K562 (cell line): ENCODE measurements around the gene TNFRSF6B. TPM values are rescaled to one million over a fixed set of nuclear protein-coding genes. Genes with fewer than 3 reads are reported as not detected.

Source experiments
- ATAC-seq: fragments of 200-7000 bp; cut with Tn5 transposase; 3 replicates; pipeline ENCODE4 v1.9.1; 2020; ENCODE audit warnings: moderate library complexity
- BruUV-seq: library from RNA; stranded (reverse); fragments of 400-500 nt; replicated peaks from 2 replicates; lab custom pipeline; 2021; lab: Mats Ljungman, UMichigan
- CTCF ChIA-PET: fragments of 300-600 bp; formaldehyde crosslinking; extraction: SDS; loops from one replicate; lab custom pipeline; 2021; ENCODE audit warnings: low intra/inter-chr PET ratio; lab: Yijun Ruan, JAX
- POLR2A ChIA-PET: fragments of 300-600, 350-650 bp; sonication (Branson Sonifier 250); formaldehyde crosslinking; extraction: SDS; loops from one replicate; lab custom pipeline; 2021; ENCODE audit warnings: antibody characterized with exemption, inconsistent platforms; lab: Yijun Ruan, JAX
- DNase-seq, 4 experiments: peaks; one replicate each; pipeline versions ENCODE4 v3.0.0 to v3.0.0-alpha.2; 2011 to 2018; ENCODE audit warnings: low spot score in 3 of 4, mixed read lengths in 3 of 4; ENCODE audit errors: extremely low read depth in 1 of 4
- FAIRE-seq: peaks from 2 replicates; lab custom pipeline; 2011; peaks lifted over from hg19 to GRCh38; lab: Jason Lieb, UNC
- H2AFZ ChIP-seq: 2 replicates; pipeline ENCODE4 v1.6.0; 2011; ENCODE audit warnings: low read depth, low read length, control low read depth, inconsistent platforms
- H3K27ac ChIP-seq: fragments of 200-600 bp; 3 replicates; pipeline ENCODE4 v1.8.0; 2011; ENCODE audit warnings: low read depth, mild to moderate bottlenecking, control low read depth, inconsistent platforms, low read length, moderate library complexity, mixed read lengths; ENCODE audit errors: extremely low read depth
- H3K27me3 ChIP-seq, 2 experiments: fragments of 300-600 bp in 1 of 2; 2 replicates in 1 of 2; 3 replicates in 1 of 2; pipeline versions ENCODE4 v1.6.0 to v1.8.0; 2011; ENCODE audit warnings: inconsistent platforms in 2 of 2, low read length in 2 of 2, mild to moderate bottlenecking in 1 of 2, mixed read lengths in 1 of 2, moderate library complexity in 1 of 2; ENCODE audit not compliant: control insufficient read depth in 2 of 2, insufficient read depth in 2 of 2
- H3K36me3 ChIP-seq: fragments of 300-600 bp; 3 replicates; pipeline ENCODE4 v1.8.0; 2011; ENCODE audit warnings: mild to moderate bottlenecking, low read length, inconsistent platforms; ENCODE audit not compliant: control insufficient read depth, insufficient read depth
- H3K4me1 ChIP-seq, 2 experiments: fragments of 200-600 bp in 1 of 2; replicated peaks in 1 of 2; 2 replicates in 1 of 2; 3 replicates in 1 of 2; pipeline versions ENCODE4 v1.5.1 to v1.8.0; 2011; ENCODE audit warnings: inconsistent platforms in 2 of 2, low read length in 2 of 2, mild to moderate bottlenecking in 1 of 2, mixed read lengths in 1 of 2, moderate library complexity in 1 of 2; ENCODE audit not compliant: control insufficient read depth in 2 of 2, insufficient read depth in 2 of 2
- H3K4me2 ChIP-seq: 2 replicates; pipeline ENCODE4 v1.6.1; 2011; ENCODE audit warnings: low read length, control low read depth, inconsistent platforms, mixed read lengths; ENCODE audit not compliant: insufficient read depth
- H3K4me3 ChIP-seq: fragments of 200-600 bp; sonication (generic), shearing (Covaris generic); 2 replicates; pipeline ENCODE4 v1.5.1; 2016; ENCODE audit warnings: control low read depth, inconsistent platforms
- H3K79me2 ChIP-seq: fragments of 200-600 bp; 3 replicates; pipeline ENCODE4 v1.8.0; 2011; ENCODE audit warnings: low read length, inconsistent platforms; ENCODE audit not compliant: control insufficient read depth, insufficient read depth
- H3K9ac ChIP-seq, 2 experiments: 2 replicates each; pipeline versions ENCODE4 v1.6.0 to v1.6.1; 2011; ENCODE audit warnings: low read depth in 2 of 2, low read length in 2 of 2, control low read depth in 1 of 2, inconsistent platforms in 1 of 2, mild to moderate bottlenecking in 1 of 2, mixed read lengths in 1 of 2; ENCODE audit not compliant: insufficient read depth in 1 of 2
- H3K9me1 ChIP-seq: one replicate; pipeline ENCODE4 v1.6.0; 2011; ENCODE audit warnings: inconsistent platforms, mild to moderate bottlenecking, low read length, moderate library complexity; ENCODE audit not compliant: control insufficient read depth, insufficient read depth
- H3K9me3 ChIP-seq: replicated peaks from 2 replicates; pipeline ENCODE4 v1.5.1; 2011; ENCODE audit warnings: low read depth, low read length, inconsistent platforms; ENCODE audit not compliant: control insufficient read depth, insufficient read depth
- H4K20me1 ChIP-seq: replicated peaks from 2 replicates; pipeline ENCODE4 v1.6.1; 2011; ENCODE audit warnings: low read length, inconsistent platforms, mixed read lengths; ENCODE audit not compliant: control insufficient read depth, insufficient read depth
- MYBL2 ChIP-seq, 2 experiments: fragments of 450-650 bp in 1 of 2; sonication (generic) in 1 of 2; formaldehyde crosslinking in 1 of 2; IDR thresholded peaks; 2 replicates each; pipeline versions ENCODE4 v1.6.1 to v1.8.1; 2017 to 2022; ENCODE audit warnings: borderline replicate concordance in 1 of 2, inconsistent platforms in 1 of 2, low read depth in 1 of 2, mild to moderate bottlenecking in 1 of 2, missing genetic modification reagents in 1 of 2, moderate library complexity in 1 of 2
- POLR2A ChIP-seq: fragments of 450-650 bp; conservative IDR thresholded peaks from 2 replicates; pipeline ENCODE4 v1.6.1; 2016
- POLR2H ChIP-seq: IDR thresholded peaks from 2 replicates; pipeline ENCODE4 v1.6.1; 2016; ENCODE audit warnings: missing genetic modification characterization, low read depth, mild to moderate bottlenecking, control low read depth, missing compliant biosample characterization, moderate library complexity
- RBFOX2 ChIP-seq: fragments of 200-400 bp; formaldehyde crosslinking; IDR thresholded peaks from 2 replicates; pipeline ENCODE4 v1.6.1; 2017; ENCODE audit warnings: low read depth, mild to moderate bottlenecking, low read length, moderate library complexity
- ZNF707 ChIP-seq: fragments of 250-450 bp; sonication (Bioruptor Pico); conservative IDR thresholded peaks from 2 replicates; pipeline ENCODE4 v1.8.0; 2022; ENCODE audit warnings: inconsistent platforms, mild to moderate bottlenecking, moderate library complexity
- WGBS: fragments of 100-300 bp; shearing (Covaris generic); methylation state at CpG from one replicate; pipeline ENCODE4 v1.1.6; 2016; ENCODE audit warnings: low coverage, mixed read lengths; ENCODE audit not compliant: insufficient coverage; ENCODE audit errors: missing lambda C conversion rate; 5-methylcytosine and 5-hydroxymethylcytosine counted together
- in situ Hi-C: fragments of 300-500 bp; cut with MboI; formaldehyde crosslinking; loops from 4 replicates; pipeline ENCODE4 v1.15.0; 2018; ENCODE audit warnings: inconsistent platforms, mixed read lengths
- intact Hi-C: fragments of 100-400 bp; cut with micrococcal nuclease; formaldehyde crosslinking; loops from 2 replicates; pipeline ENCODE4 v1.14.2; 2022
- polyA plus RNA-seq, 8 experiments: library from polyadenylated mRNA; depleted of rRNA in 4 of 8; stranded (reverse) in 5 of 8; unstranded in 3 of 8; fragments of >200 nt; fragmentation: Nextera tagmentation in 2 of 8; fragmentation: Illumina TruSeq in 1 of 8; extraction: Ambion mirVana in 2 of 8; extraction: Trizol in 1 of 8; gene quantifications; 2 replicates each; pipeline versions ENCODE4 v1.2.1 to v1.2.3, GENCODE V29; 2011 to 2014; ENCODE audit warnings: inconsistent platforms in 1 of 8, missing spikeins in 1 of 8
- total RNA-seq, 7 experiments: library from RNA; depleted of rRNA in 6 of 7; stranded (reverse); fragments of >200 nt in 6 of 7; fragmentation: Illumina TruSeq in 2 of 7; extraction: Trizol in 2 of 7; gene quantifications; 2 replicates each; pipeline versions ENCODE4 v1.2.1 to v1.2.3, GENCODE V29; 2011 to 2021; ENCODE audit warnings: low replicate concordance in 1 of 7

Gene TNFRSF6B
- total and polyA plus RNA-seq, 9 of the 15 experiments (the other 6 are each of a cell fraction or from before 2014, with no cell fraction given), result 0.10 to 3.5 (median 0.32) TPM; not detected in 6

DNA sequence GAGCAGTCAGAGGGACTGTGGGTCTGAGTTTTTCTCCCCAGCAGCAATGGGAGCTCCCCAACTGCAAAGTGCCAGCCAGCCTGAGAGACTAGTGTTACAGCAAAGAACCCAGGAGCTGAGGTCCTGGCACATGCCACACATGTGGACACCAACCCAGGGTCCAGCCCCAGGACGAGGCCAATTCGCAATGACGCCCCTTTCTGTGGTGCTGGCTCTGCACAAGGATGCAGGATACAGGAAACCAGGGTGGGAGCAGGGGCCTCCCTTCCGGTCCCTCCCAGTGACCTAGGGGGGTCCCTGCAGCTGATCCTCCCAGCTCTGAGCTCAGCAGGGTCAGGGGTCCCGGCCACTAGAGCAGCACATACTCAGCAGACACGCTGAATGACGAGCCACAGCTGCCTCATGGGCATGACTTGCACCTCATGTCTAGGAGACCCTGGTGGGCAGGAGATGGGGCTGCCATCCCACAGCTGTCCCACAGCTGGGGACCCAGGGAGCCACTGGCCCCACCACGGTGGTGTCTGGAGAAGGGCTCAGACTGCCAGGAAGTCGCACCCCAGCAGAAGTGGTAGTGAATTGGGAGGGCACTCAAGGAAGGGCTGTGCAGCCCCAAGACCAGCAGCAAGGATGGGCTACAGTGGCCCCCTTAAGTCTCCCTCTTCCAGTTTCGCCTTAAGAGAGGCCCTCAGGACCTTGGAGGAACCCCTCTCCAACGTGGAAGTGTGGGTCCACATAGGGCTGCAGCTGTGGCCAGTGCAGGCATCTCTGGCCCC lies 7.7 kb downstream of the TNFRSF6B start:
- DNase-seq, result peak in 2 of 4 experiments; percentile 2 to 3
- TF ChIP-seq POLR2H (tag) (no peak), MYBL2 (IDR thresholded peaks at IDR 0.05; ENCODE audit: low read depth) (no peak), MYBL2 (CRISPR knock-in tag; IDR thresholded peaks at IDR 0.05; ENCODE audit: borderline replicate concordance) (no peak), ZNF707 (no peak), POLR2A (peak; percentile 9; the same call in 1 of the 2 replicates), RBFOX2 (peak; percentile 9)
- TF ChIP-seq, all 486 proteins: peak for 2
- Histone ChIP-seq H2AFZ (no peak overlapping the region), H3K9ac (peak overlapping the region in 1 of 2 experiments; percentile 23; a peak in 1 of 4 replicates), H3K9me3 (no peaks in the 10 kb centered on the region), H3K79me2 (peaks cover 43% of the 10 kb centered on the region), H3K4me1 (peaks cover 19 to 81% of the 10 kb centered on the region in 2 experiments), H3K9me1 (no peaks in the 10 kb centered on the region), H4K20me1 (peaks cover 22% of the 10 kb centered on the region), H3K27me3 (no peaks in the 10 kb centered on the region), H3K27ac (no peak overlapping the region), H3K4me2 (no peak overlapping the region), H3K4me3 (no peak overlapping the region), H3K36me3 (peaks cover 44% of the 10 kb centered on the region)
- CTCF ChIA-PET, result interaction anchor here (0.6 kb wide), 1 partner anchor 160 kb away, joined by 4 read pairs; no protein-coding TSS in a partner anchor
- 93% methylated on average over 11 of the region's 11 CpGs for WGBS
- no peak for FAIRE-seq
- no peak for ATAC-seq
- no TSS peak for BruUV-seq
- in situ Hi-C loops (no loop called here), intact Hi-C loops (loop anchor here (10.0 kb wide), 2 partner anchors 81 to 169 kb away; partner anchors contain the start of gene PTK6)
- POLR2A ChIA-PET, result interaction anchor here (0.5 to 0.8 kb wide), 3 partner anchors 21 to 171 kb away, joined by 3 read pairs; no protein-coding TSS in a partner anchor
